Mononuclear cell (primary cell): ENCODE measurements around the gene ZNF629. TPM values are rescaled to one million over a fixed set of nuclear protein-coding genes. Genes with fewer than 3 reads are reported as not detected.

ENCODE experiments used
- H3K27me3 ChIP-seq: 2 replicates; pipeline ENCODE4 v1.6.0; 2011; ENCODE audit warnings: low read length, control low read depth; ENCODE audit not compliant: insufficient read depth
- H3K4me1 ChIP-seq: 2 replicates; pipeline ENCODE4 v1.5.1; 2011; ENCODE audit warnings: mild to moderate bottlenecking, low read length, control low read depth; ENCODE audit not compliant: insufficient read depth
- H3K4me3 ChIP-seq: 2 replicates; pipeline ENCODE4 v1.5.1; 2011; ENCODE audit warnings: mild to moderate bottlenecking, low read length, moderate library complexity
- H3K9me3 ChIP-seq: 2 replicates; pipeline ENCODE4 v1.5.1; 2011; ENCODE audit warnings: low read depth, mild to moderate bottlenecking, control low read depth, low read length
- total RNA-seq: library from RNA; depleted of rRNA; stranded (reverse); fragments of >200 nt; gene quantifications from one replicate; pipeline ENCODE4 v1.2.3, GENCODE V29; 2012

ZNF629 gene
- total RNA-seq, 1 donor, result 3.4 TPM

DNA sequence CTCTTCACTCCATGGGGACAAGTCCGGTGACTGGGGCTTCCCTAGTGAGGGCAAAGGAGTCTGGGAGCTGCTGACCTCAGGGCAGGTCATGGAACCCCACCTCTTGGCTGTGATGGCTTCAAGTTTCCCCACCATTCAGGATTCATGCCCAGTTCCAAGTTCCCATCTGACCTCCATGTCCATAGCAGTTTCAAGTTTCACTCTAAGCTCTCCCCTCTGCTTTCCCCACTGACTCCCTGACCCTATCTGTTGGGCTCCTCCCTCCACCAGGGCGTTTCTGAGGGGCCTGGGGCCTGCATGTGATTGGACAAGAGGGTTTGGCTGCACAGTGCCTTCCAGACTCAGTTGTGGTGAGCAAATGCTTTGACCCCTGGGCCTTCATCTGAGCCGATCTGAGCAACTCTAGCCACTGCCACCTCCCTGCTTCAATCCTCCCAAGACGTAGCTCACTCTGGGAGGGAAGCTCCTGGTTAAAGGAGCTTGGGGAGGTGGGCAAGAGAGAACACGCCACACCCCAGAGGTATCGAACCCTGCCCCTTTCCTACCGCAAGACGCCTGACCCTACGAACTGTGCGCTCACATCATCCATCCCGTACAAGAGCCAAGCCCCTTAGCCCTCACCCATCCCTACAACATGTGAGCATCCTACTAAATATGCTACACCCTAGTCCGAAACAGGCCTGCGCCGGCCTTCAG is 8.3 kb downstream of the ZNF629 start:
- H3K4me1 ChIP-seq, result peaks cover 34% of the 10 kb centered on the region
- H3K27me3 ChIP-seq, result no peaks in the 10 kb centered on the region
- no peaks in the 10 kb centered on the region for H3K9me3 ChIP-seq
- H3K4me3 ChIP-seq, result no peak overlapping the region

DNA sequence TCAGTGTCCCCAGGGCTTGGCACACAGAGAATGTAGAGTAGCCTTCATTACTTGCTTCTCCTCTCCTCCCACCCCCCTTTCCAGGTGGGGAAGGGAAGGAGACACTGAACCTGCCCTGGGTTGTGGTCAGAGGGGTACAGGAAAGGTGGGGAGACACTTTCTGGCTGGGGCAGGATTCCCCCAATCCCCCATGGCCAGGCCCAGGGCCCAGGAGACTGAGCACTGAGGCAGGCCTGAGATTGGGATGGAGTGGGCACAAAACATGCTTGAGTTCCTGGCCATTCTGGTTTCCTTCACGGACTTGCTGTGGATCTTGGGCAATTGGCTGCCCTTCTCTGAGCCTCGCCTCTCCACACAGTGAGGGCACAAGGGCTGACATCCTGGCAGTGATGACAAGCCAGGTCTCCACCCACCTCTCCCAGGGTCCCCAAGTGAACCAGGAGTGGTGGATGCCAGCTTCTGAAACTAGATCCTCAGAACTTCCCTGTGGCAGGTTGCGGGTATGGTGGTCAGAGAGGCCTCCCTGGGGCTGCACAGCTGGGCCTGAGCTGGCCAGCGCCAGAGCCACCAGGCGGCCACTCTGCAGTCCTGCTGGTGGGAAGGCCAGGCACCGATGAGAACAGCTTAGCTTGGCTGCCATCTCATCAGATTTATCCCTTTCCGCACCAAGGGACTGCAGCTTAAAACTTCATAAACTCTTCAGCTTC is 9.3 kb downstream of the ZNF629 start:
- H3K9me3 ChIP-seq, result no peaks in the 10 kb centered on the region
- no peaks in the 10 kb centered on the region for H3K27me3 ChIP-seq
- H3K4me3 ChIP-seq, result no peak overlapping the region
- H3K4me1 ChIP-seq, result peaks cover 34% of the 10 kb centered on the region

DNA sequence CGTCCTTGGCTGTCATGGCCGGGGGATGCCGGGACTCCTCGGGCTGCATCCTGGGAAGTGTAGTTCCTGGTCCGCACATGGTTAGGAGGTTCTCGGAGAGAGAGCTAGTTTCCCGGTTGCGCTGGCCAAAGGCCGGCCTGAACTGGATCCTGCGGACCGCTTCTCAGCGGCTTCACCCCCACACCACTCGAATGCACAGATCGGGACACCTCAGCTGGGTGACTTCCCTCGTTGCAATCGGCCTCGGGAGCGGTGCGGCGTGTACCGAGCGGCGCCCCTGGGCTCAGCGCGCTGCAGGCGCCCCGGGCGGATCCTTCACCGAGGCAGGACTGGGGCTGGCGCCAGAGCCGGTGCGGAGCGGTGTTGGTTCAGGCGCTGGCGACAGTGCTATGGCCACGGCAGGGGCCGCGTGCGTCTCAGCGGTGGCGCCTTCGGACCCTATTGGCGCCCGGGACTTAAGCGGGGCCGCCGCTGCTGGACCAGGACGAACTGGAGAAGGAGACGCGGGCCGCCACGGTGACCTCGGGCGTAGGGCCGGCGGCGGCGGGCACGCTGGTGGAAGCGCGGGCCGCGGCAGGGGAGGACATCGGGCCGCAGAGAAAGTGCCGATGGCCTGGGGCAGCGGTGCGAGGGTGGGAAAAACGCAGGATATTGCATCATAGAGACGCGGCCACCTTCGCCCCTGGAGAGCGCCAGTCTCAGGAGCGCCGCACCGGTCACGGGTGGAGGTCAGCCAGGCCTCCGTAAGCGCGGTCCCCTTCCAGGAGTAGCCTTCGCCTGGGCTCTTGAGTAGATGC is 11.4 kb downstream of the ZNF629 start:
- Histone ChIP-seq H3K27me3 (no peaks in the 10 kb centered on the region), H3K4me1 (peaks cover 27% of the 10 kb centered on the region), H3K4me3 (peak overlapping the region; percentile 46), H3K9me3 (no peaks in the 10 kb centered on the region)

DNA sequence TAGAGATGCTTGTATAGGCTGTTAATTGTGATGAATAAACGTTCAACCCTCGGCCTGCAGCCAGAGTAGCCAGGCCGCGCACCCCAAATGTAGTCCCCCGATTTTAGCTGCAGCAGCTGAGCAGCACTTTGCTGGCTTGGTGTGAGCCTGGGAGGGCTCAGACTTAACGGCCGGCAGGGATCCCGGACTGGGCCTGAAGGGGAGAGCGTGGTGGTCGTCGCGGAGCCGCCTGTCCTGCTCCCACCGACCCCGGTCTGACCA is 11.9 kb downstream of the ZNF629 start:
- peak overlapping the region; percentile 46 for H3K4me3 ChIP-seq
- no peaks in the 10 kb centered on the region for H3K27me3 ChIP-seq
- H3K4me1 ChIP-seq, result peaks cover 22% of the 10 kb centered on the region
- no peaks in the 10 kb centered on the region for H3K9me3 ChIP-seq

DNA sequence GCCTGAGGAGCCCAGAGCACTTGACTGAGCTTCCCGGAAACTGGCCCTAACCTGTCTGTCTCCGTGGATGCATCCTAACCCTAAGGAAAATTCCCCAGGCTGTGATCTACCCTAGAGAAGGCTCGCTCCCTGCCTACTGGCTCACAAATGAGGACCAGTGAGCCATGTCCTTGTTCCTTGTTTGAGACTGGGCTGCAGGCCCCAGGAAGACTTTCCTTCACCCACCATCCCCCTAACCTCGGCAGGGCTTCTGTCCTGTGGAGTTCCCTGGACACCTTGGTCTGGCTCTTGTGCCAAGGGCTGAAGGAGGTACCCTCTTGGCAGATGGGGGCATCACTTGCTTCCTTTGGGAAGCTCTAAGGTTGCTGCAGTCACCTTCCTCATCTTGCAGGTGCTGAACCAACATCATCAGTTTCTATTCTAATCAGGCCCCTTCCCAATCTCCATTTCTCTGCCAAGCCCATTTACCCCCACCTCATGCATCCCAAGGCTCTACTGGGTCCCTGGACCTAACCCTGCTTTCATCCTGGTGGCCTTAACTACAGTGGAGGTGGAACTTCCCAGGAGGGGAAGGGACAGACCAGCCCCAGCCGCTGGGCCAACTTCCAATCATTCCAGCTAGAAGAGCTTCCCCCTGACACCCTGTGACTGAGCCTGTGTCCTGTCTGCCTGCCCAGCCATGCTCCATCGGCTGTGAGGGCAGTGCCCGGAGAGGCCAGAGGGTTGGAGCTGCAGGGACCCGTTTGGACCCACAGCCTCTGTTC is 12.5 kb downstream of the ZNF629 start:
- Histone ChIP-seq H3K27me3 (no peaks in the 10 kb centered on the region), H3K4me3 (no peak overlapping the region), H3K9me3 (no peaks in the 10 kb centered on the region), H3K4me1 (peaks cover 21% of the 10 kb centered on the region)

DNA sequence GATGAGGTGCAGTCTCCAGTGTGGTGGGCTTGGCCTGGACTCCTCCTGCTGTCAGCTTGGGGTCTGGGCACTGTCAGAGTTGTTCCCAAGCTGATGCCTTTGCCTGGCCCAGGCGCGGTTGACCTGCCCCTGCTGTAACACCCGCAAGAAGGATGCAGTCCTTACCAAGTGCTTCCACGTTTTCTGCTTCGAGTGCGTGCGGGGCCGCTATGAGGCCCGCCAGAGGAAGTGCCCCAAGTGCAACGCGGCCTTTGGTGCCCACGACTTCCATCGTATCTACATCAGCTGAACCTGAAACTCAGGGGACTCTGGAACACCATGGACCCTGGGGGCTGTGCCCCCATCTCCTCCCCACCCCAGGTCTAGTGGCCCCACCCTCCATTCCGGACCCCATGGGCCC is 13.2 kb downstream of the ZNF629 start:
- H3K4me1 ChIP-seq, result peaks cover 21% of the 10 kb centered on the region
- no peak overlapping the region for H3K4me3 ChIP-seq
- H3K27me3 ChIP-seq, result no peaks in the 10 kb centered on the region
- no peaks in the 10 kb centered on the region for H3K9me3 ChIP-seq

DNA sequence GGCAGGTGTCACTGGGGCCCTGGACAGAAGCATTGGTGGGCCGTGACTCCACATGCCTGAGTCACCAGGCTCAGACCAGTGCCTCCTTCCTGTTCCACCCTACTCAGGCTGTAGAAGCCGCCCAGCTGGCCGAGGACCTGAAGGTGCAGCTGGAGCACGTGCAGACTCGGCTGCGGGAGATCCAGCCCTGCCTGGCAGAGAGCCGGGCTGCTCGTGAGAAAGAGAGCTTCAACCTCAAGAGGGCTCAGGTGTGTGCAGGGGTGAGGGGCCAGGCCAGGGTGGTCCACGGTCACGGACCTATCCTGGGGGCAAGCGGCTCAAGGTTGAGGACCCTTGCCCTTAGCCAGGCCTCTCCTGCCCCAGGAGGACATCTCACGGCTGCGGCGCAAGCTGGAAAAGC is 15.3 kb downstream of the ZNF629 start:
- H3K4me1 ChIP-seq, result peaks cover 19% of the 10 kb centered on the region
- no peak overlapping the region for H3K4me3 ChIP-seq
- no peaks in the 10 kb centered on the region for H3K27me3 ChIP-seq
- no peaks in the 10 kb centered on the region for H3K9me3 ChIP-seq

DNA sequence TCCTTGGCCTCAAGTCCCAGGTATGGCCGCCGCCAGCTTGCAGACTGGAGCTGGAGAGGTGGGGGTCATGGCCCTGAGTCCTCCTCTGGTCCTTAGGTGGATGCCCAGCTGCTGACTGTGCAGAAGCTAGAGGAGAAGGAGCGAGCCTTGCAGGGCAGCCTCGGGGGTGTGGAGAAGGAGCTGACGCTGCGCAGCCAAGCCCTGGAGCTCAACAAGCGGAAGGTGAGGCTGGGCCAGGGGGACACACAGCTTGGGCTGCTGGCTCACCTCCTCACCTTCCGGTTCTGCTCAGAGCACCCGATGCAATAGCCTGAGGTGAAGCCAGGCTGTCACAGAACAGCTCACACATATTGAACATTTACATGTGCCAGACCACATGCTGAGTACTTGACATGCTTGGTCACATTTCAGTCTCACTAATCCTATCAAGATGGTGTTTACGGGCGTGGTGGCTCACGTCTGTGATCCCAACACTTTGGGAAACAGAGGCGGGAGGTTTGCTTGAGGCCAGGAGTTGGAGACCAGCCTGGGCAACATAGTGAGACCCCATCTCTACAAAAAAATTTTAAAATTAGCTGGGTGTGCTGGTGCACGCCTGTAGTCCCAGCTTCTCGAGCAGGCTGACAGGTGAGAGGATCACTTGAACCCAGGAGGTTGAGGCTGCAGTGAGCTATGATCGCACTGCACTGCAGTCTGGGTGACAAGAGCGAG is 17.5 kb downstream of the ZNF629 start:
- no peaks in the 10 kb centered on the region for H3K27me3 ChIP-seq
- H3K4me3 ChIP-seq, result no peak overlapping the region
- H3K4me1 ChIP-seq, result no peaks in the 10 kb centered on the region
- H3K9me3 ChIP-seq, result no peaks in the 10 kb centered on the region

DNA sequence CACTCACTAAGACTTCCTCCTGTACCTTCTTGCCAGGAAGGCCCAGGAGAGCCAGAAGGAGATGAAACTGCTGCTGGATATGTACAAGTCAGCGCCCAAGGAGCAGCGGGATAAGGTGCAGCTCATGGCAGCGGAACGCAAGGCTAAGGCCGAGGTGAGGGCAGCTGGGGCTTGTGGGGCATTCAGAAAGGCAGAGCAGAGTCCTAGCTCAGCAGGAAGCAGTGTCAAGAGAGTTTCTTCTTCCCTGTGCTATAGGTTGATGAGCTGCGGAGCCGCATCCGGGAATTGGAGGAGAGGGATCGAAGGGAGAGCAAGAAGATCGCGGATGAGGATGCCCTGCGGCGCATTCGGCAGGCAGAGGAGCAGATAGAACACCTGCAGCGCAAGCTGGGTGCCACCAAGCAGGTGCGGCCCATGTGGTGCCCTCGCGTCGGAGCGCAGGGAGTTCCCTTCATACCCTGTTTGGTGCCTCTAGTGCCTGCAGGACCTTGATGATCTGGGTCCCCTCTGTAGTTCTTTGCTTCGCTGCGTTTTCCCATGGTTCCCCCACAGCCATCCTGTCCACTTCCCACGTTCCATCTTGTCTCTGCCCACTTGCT is 18.3 kb downstream of the ZNF629 start:
- peaks cover 4% of the 10 kb centered on the region for H3K4me1 ChIP-seq
- no peak overlapping the region for H3K4me3 ChIP-seq
- H3K27me3 ChIP-seq, result no peaks in the 10 kb centered on the region
- H3K9me3 ChIP-seq, result no peaks in the 10 kb centered on the region

DNA sequence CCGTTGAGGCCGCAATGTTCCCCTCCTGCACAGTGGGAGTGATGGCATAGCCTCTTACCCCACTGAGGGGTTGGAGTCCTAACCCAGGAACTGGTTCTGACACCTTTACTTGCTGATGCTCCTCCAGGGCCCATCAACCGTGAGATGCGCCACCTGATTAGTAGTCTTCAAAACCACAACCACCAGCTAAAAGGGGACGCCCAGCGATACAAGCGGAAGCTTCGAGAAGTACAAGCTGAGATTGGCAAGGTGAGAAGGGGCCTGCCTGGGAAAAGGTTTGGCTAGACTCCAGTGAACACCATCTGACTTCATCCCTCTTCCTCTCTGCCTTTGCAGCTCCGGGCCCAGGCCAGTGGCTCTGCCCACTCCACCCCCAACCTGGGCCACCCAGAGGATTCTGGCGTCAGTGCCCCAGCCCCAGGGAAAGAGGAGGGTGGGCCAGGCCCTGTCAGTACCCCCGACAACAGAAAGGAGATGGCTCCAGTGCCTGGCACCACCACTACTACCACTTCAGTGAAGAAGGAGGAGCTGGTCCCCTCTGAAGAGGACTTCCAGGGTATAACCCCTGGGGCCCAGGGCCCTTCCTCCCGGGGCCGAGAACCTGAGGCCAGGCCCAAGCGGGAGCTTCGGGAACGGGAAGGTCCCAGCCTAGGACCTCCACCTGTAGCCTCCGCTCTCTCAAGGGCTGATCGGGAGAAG is 19.1 kb downstream of the ZNF629 start:
- Histone ChIP-seq H3K4me1 (peaks cover 11% of the 10 kb centered on the region), H3K4me3 (no peak overlapping the region), H3K9me3 (no peaks in the 10 kb centered on the region)

DNA sequence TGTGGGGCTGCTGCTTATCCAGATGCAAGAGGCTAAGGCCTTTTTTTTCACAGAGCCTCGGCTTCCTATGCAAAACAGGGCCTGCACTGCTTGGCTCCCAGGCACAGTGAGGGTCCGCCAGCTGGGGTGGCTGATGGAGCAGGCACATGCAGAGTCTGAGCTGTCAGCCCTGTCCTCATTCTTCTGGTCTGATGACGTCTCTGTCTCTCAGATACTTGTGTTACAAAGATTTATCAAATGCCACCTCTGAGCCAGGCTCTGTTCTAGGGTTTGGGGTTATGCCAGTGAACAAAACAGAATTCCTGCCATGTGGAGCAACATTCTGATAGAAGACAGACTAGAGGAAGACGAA is 20.1 kb downstream of the ZNF629 start:
- no peaks in the 10 kb centered on the region for H3K9me3 ChIP-seq
- peaks cover 17% of the 10 kb centered on the region for H3K4me1 ChIP-seq
- no peaks in the 10 kb centered on the region for H3K27me3 ChIP-seq
- H3K4me3 ChIP-seq, result no peak overlapping the region

More for the DNA sequence above, 19.1 kb downstream of the ZNF629 start:
- no peaks in the 10 kb centered on the region for H3K27me3 ChIP-seq

DNA sequence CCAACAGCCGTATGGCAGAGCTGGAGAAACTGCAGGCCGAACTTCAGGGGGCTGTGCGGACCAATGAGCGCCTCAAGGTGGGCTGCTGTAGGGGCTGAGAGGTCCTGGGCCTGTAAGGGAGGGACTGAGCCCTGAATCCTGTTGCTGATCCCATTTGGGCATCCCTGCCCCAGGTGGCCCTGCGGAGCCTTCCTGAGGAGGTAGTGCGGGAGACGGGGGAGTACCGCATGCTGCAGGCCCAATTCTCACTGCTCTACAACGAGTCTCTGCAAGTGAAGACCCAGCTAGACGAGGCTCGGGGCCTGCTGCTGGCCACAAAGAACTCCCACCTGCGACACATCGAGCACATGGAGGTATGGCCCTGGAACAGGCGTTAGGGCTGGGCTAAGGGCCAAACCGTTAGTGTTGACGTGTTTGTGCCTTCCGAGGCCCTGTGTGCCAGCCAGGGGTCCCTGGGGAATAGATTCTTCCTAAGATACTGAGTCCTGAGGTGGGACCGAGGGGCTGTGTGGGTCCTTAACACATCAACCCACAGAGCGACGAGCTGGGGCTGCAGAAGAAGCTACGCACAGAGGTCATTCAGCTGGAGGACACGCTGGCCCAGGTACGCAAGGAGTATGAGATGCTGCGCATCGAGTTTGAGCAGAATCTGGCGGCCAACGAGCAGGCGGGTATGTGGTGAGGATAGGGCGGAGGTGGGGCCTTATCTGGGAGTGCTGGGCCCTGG is 20.6 kb downstream of the ZNF629 start:
- no peak overlapping the region for H3K4me3 ChIP-seq
- H3K27me3 ChIP-seq, result no peaks in the 10 kb centered on the region
- H3K4me1 ChIP-seq, result peaks cover 21% of the 10 kb centered on the region
- H3K9me3 ChIP-seq, result no peaks in the 10 kb centered on the region

DNA sequence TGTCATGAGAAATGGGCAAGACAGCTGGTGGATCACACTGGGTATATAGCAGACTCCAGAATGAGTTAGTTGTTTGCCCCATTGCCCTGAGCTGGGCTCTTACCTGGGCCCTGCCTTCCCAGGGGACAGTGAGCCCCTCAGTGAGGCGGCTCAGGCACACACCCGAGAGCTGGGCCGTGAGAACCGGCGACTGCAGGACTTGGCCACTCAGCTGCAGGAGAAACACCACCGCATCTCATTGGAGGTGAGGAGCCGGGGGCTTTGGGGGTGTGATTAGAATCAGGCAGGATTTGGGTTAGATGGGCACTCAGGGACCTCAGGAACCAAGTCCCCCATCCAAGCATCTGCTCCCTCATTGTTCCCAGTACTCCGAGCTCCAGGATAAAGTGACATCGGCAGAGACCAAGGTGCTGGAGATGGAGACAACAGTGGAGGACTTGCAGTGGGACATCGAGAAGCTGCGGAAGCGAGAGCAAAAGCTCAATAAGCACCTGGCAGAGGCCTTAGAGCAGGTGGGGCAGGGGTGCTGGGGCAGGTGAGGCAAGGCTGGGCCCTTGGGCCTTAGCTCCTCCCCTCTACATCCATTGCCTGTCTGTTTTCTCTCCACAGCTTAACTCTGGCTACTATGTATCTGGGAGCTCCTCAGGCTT is 22.1 kb downstream of the ZNF629 start:
- Histone ChIP-seq H3K27me3 (no peaks in the 10 kb centered on the region), H3K4me3 (no peak overlapping the region), H3K4me1 (peaks cover 35% of the 10 kb centered on the region), H3K9me3 (no peaks in the 10 kb centered on the region)
